Neural progenitor cell (in vitro differentiated cells): ENCODE results near the gene SLC5A5. TPM values are rescaled to one million over a fixed set of nuclear protein-coding genes. Genes with fewer than 3 reads are reported as not detected.
"Not testable (repeated sequence)": the region's sequence is repeated elsewhere in the genome, so short reads cannot be mapped to it uniquely, and the experiment has no call there.

Source experiments
- DNase-seq: peaks from one replicate; pipeline ENCODE4 v3.0.0-alpha.2; 2016; ENCODE audit warnings: low spot score
- H2AFZ ChIP-seq: fragments of 200-600 bp; sonication (generic); replicated peaks from 2 replicates; pipeline ENCODE4 v1.6.1; 2016; ENCODE audit warnings: antibody characterized with exemption
- H3F3A ChIP-seq: fragments of 200-600 bp; sonication (generic); 2 replicates; pipeline ENCODE4 v1.6.1; 2016; ENCODE audit warnings: antibody characterized with exemption, low read depth
- H3K27ac ChIP-seq: fragments of 200-600 bp; sonication (generic); 2 replicates; pipeline ENCODE4 v1.5.1; 2016; ENCODE audit warnings: mild to moderate bottlenecking
- H3K27me3 ChIP-seq: fragments of 200-600 bp; sonication (generic); 2 replicates; pipeline ENCODE4 v1.6.1; 2016; ENCODE audit warnings: mild to moderate bottlenecking, moderate library complexity
- H3K36me3 ChIP-seq: fragments of 200-600 bp; sonication (generic); 2 replicates; pipeline ENCODE4 v1.5.1; 2016
- H3K4me1 ChIP-seq: fragments of 200-600 bp; sonication (generic); 2 replicates; pipeline ENCODE4 v1.6.1; 2016; ENCODE audit warnings: mixed run types
- H3K4me2 ChIP-seq: fragments of 200-600 bp; sonication (generic); 2 replicates; pipeline ENCODE4 v1.6.1; 2016
- H3K4me3 ChIP-seq: fragments of 200-600 bp; sonication (generic); 2 replicates; pipeline ENCODE4 v1.5.1; 2016
- H3K79me2 ChIP-seq: fragments of 200-600 bp; sonication (generic); 2 replicates; pipeline ENCODE4 v1.6.1; 2016; ENCODE audit warnings: low read depth
- H3K9ac ChIP-seq: fragments of 200-600 bp; sonication (generic); 2 replicates; pipeline ENCODE4 v1.6.1; 2016
- H3K9me3 ChIP-seq: fragments of 200-600 bp; sonication (generic); 2 replicates; pipeline ENCODE4 v1.5.1; 2016; ENCODE audit warnings: low read depth
- H4K20me1 ChIP-seq: fragments of 200-600 bp; sonication (generic); 2 replicates; pipeline ENCODE4 v1.6.1; 2016; ENCODE audit warnings: low read depth
- H3K27ac Mint-ChIP-seq: 3 replicates; pipeline ENCODE4 v1.8.0; 2021; ENCODE audit warnings: mixed read lengths
- H3K27me3 Mint-ChIP-seq: 2 replicates; pipeline ENCODE4 v1.8.0; 2022; ENCODE audit warnings: low read depth, mild to moderate bottlenecking, inconsistent platforms, moderate library complexity, mixed read lengths; ENCODE audit not compliant: insufficient read depth
- H3K36me3 Mint-ChIP-seq: 3 replicates; pipeline ENCODE4 v1.8.0; 2021; ENCODE audit warnings: mixed read lengths
- H3K4me1 Mint-ChIP-seq: 3 replicates; pipeline ENCODE4 v1.8.0; 2021; ENCODE audit warnings: mixed read lengths
- H3K4me3 Mint-ChIP-seq: 3 replicates; pipeline ENCODE4 v1.8.0; 2021; ENCODE audit warnings: mild to moderate bottlenecking, moderate library complexity, mixed read lengths
- H3K9me3 Mint-ChIP-seq: 3 replicates; pipeline ENCODE4 v1.8.0; 2020; ENCODE audit warnings: mixed read lengths
- CTCF ChIP-seq: fragments of 200-600 bp; sonication (generic); IDR thresholded peaks from 2 replicates; pipeline ENCODE4 v1.5.1; 2017; ENCODE audit warnings: antibody characterized with exemption, mild to moderate bottlenecking
- EZH2 ChIP-seq: fragments of 200-600 bp; sonication (generic); IDR thresholded peaks from 2 replicates; pipeline ENCODE4 v1.6.1; 2017; ENCODE audit warnings: antibody characterized with exemption, mild to moderate bottlenecking, moderate library complexity
- EZH2phosphoT487 ChIP-seq: fragments of 200-600 bp; sonication (generic); IDR thresholded peaks from 2 replicates; pipeline ENCODE4 v1.6.1; 2017; ENCODE audit warnings: antibody characterized with exemption
- total RNA-seq: library from RNA; depleted of rRNA; stranded (reverse); fragments of >200 nt; gene quantifications from 2 replicates; pipeline ENCODE4 v1.2.3, GENCODE V29; 2015; ENCODE audit warnings: low replicate concordance

Gene SLC5A5
- total RNA-seq, 1 donor from 2014 or later: 0.51 TPM

DNA sequence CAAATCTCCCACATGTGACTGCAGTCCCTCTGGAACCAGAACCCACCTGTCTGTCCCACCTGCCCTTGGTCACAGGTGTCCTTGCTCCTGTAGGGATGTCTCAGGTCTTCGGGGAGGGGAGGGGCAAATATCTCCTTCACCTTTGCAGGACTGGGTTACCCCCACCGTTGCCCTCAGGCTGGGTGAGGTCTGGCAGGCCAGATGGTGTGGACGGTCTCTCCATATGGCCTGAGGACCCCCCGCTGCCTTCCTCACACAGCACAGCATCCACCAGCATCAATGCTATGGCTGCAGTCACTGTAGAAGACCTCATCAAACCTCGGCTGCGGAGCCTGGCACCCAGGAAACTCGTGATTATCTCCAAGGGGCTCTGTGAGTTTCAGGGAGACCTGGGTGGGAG is 10.0 kb downstream of the SLC5A5 start:
- H3K36me3 Mint-ChIP-seq: no peaks in the 10 kb centered on the region
- H3K27me3 ChIP-seq: no peaks in the 10 kb centered on the region
- H3K79me2 ChIP-seq: no peaks in the 10 kb centered on the region
- peaks cover 12% of the 10 kb centered on the region for H3K27me3 Mint-ChIP-seq
- no peaks in the 10 kb centered on the region for H3F3A ChIP-seq
- DNase-seq: no peak
- no peak for TF ChIP-seq EZH2phosphoT487
- TF ChIP-seq EZH2: no peak
- TF ChIP-seq CTCF: no peak
- H3K36me3 ChIP-seq: no peaks in the 10 kb centered on the region
- no peak overlapping the region for H3K4me2 ChIP-seq
- H3K4me3 Mint-ChIP-seq: no peak overlapping the region
- no peaks in the 10 kb centered on the region for H3K9me3 Mint-ChIP-seq
- no peak overlapping the region for H2AFZ ChIP-seq
- no peak overlapping the region for H3K27ac Mint-ChIP-seq
- H4K20me1 ChIP-seq: no peaks in the 10 kb centered on the region
- no peak overlapping the region for H3K27ac ChIP-seq
- H3K9me3 ChIP-seq: no peaks in the 10 kb centered on the region
- no peaks in the 10 kb centered on the region for H3K4me1 ChIP-seq
- no peak overlapping the region for H3K4me3 ChIP-seq
- no peaks in the 10 kb centered on the region for H3K4me1 Mint-ChIP-seq
- no peak overlapping the region for H3K9ac ChIP-seq

DNA sequence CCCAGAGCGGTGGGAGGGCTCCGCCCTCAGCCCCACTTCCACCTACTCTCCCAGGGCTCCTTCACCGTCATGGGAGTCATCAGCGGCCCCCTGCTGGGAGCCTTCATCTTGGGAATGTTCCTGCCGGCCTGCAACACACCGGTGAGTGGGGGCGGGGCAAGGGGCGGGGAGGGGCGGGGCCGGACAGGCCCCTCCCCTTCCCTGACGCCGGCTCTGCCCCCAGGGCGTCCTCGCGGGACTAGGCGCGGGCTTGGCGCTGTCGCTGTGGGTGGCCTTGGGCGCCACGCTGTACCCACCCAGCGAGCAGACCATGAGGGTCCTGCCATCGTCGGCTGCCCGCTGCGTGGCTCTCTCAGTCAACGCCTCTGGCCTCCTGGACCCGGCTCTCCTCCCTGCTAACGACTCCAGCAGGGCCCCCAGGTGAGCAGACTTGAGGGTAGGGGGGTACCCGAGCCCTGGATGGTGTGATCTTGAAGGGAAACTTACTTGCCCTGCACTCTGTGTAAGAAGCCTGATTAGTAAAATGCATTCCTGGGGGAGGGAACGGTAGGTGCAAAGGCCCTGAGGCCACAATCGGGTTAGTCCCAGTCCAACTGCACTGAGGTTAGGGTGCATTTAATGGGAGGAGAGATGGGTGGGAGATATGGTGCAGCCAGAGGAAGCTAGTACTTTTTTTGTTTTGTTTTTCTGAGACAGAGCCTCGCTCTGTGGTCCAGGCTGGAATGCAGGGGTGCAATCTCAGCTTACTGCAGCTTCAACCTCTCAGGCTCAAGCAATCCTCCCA is 12.1 kb downstream of the SLC5A5 start:
- Histone ChIP-seq H3K9me3 (no peaks in the 10 kb centered on the region), H3K36me3 (no peaks in the 10 kb centered on the region), H4K20me1 (no peaks in the 10 kb centered on the region), H3K27me3 (no peaks in the 10 kb centered on the region), H3K9ac (no peak overlapping the region), H2AFZ (no peak overlapping the region), H3K4me3 (no peak overlapping the region), H3F3A (no peaks in the 10 kb centered on the region), H3K79me2 (no peaks in the 10 kb centered on the region), H3K4me2 (no peak overlapping the region), H3K27ac (no peak overlapping the region), H3K4me1 (no peaks in the 10 kb centered on the region)
- no peak for DNase-seq
- H3K9me3 Mint-ChIP-seq: no peaks in the 10 kb centered on the region
- no peak overlapping the region for H3K4me3 Mint-ChIP-seq
- TF ChIP-seq CTCF (no peak), EZH2 (no peak), EZH2phosphoT487 (no peak)
- peaks cover 14% of the 10 kb centered on the region for H3K27me3 Mint-ChIP-seq
- no peaks in the 10 kb centered on the region for H3K4me1 Mint-ChIP-seq
- H3K36me3 Mint-ChIP-seq: no peaks in the 10 kb centered on the region
- H3K27ac Mint-ChIP-seq: no peak overlapping the region

DNA sequence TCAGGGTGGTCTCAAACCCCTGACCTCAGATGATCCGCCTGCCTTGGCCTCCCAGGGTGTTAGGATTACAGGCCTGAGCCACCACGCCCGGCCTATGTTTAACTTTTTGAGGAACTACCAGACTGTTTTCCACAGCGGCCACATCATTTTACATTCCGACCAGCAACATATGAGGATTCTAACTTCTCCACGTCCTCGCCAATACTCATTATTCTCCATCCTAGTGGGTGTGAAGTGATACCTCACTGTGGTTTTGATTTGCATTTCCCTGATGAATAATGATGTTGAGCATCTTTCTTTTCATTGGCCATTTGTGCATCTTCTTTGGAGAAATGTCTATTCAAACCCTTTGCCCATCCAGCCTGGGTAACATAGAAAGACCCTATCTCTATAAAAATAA is 14.8 kb downstream of the SLC5A5 start:
- TF ChIP-seq CTCF (no peak), EZH2 (no peak), EZH2phosphoT487 (no peak)
- H3K27me3 Mint-ChIP-seq: peaks cover 13% of the 10 kb centered on the region
- Histone ChIP-seq H3K27ac (no peak overlapping the region), H3K4me3 (no peak overlapping the region), H3K36me3 (no peaks in the 10 kb centered on the region), H3K79me2 (no peaks in the 10 kb centered on the region), H3K9me3 (no peaks in the 10 kb centered on the region), H4K20me1 (peaks cover 6% of the 10 kb centered on the region), H3F3A (peaks cover 3% of the 10 kb centered on the region), H3K9ac (no peak overlapping the region), H3K27me3 (no peaks in the 10 kb centered on the region), H3K4me2 (no peak overlapping the region), H3K4me1 (no peaks in the 10 kb centered on the region), H2AFZ (no peak overlapping the region)
- no peaks in the 10 kb centered on the region for H3K4me1 Mint-ChIP-seq
- no peaks in the 10 kb centered on the region for H3K36me3 Mint-ChIP-seq
- no peak overlapping the region for H3K27ac Mint-ChIP-seq
- no peak for DNase-seq
- no peaks in the 10 kb centered on the region for H3K9me3 Mint-ChIP-seq
- no peak overlapping the region for H3K4me3 Mint-ChIP-seq

DNA sequence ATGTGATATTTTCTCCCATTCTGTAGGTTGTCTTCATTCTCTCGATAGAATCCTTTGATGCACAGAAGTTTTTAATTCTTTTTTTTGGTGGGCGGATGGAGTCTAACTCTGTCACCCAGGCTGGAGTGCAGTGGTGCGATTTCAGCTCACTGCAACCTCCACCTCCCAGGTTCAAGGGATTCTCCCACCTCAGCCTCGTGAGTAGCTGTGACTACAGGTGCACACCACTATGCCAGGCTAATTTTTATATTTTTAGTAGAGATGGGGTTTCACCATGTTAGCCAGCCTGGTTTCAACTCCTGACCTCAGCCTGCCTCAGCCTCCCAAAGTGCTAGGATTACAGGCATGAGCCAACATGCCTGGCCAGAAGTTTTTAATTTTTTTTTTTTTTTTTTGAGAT is 15.5 kb downstream of the SLC5A5 start:
- H3K27me3 ChIP-seq, H4K20me1 ChIP-seq, H3K9me3 Mint-ChIP-seq, H3K9me3 ChIP-seq, H3K79me2 ChIP-seq, H3K4me3 Mint-ChIP-seq, H3K27ac Mint-ChIP-seq, H3K4me3 ChIP-seq, H3K36me3 ChIP-seq, H3K4me1 Mint-ChIP-seq, H3K9ac ChIP-seq, H3F3A ChIP-seq, DNase-seq, H3K27ac ChIP-seq, H3K4me1 ChIP-seq, H3K36me3 Mint-ChIP-seq, H2AFZ ChIP-seq, H3K4me2 ChIP-seq: not testable (repeated sequence)
- peaks cover 16% of the 10 kb centered on the region for H3K27me3 Mint-ChIP-seq
